ENCODE measurements around the gene HDGF. TPM values are rescaled to one million over a fixed set of nuclear protein-coding genes. Genes with fewer than 3 reads are reported as not detected.

The HDGF gene
- total RNA-seq, 2 experiments from 2014 or later: 232 to 235 TPM

DNA sequence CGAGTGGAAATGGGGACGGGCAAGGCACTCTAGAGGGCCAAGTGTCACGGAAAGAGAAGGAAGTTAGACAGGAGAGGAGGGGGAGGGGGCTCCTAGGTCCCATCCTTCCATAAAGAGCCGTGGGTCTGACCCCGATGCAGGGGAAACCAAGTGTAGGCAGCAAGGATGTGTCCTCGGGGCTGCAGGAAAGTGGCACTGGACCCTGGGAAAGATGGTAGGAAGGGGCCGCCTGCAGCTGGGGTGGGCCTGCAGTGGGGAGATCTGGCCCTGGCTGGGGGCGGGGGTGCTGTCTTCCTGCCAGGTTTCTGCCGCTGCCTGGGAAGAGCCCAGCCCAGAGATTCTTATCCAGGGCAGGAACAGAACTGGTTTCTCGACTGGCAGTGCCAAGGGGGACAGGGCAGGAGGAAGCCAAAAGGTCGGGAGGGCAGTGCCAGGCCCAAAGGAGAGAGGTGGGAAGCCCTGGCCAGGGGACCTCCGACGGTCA lies 59.0 kb downstream of the HDGF start:
- Mint-ChIP-seq H3K36me3 (ENCODE audit: low read depth) (no peaks in the 10 kb centered on the region), H3K4me3 (no peak overlapping the region), H3K9me3 (no peaks in the 10 kb centered on the region), H3K4me1 (ENCODE audit: low read depth) (peaks cover 23% of the 10 kb centered on the region), H3K27ac (no peak overlapping the region), H3K27me3 (peaks cover 60% of the 10 kb centered on the region)
- TF ChIP-seq, protein P1, sequence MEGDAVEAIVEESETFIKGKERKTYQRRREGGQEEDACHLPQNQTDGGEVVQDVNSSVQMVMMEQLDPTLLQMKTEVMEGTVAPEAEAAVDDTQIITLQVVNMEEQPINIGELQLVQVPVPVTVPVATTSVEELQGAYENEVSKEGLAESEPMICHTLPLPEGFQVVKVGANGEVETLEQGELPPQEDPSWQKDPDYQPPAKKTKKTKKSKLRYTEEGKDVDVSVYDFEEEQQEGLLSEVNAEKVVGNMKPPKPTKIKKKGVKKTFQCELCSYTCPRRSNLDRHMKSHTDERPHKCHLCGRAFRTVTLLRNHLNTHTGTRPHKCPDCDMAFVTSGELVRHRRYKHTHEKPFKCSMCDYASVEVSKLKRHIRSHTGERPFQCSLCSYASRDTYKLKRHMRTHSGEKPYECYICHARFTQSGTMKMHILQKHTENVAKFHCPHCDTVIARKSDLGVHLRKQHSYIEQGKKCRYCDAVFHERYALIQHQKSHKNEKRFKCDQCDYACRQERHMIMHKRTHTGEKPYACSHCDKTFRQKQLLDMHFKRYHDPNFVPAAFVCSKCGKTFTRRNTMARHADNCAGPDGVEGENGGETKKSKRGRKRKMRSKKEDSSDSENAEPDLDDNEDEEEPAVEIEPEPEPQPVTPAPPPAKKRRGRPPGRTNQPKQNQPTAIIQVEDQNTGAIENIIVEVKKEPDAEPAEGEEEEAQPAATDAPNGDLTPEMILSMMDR (IDR thresholded peaks at IDR 0.05): no peak
- ChIA-PET POLR2A (interaction anchor here (1.1 to 2.4 kb wide), 3 partner anchors 13 to 33 kb away, joined by 3 to 12 read pairs (median 4); partner anchors contain the start of gene CRABP2), CTCF (interaction anchor here (1.1 to 13.3 kb wide), 7 partner anchors 10 to 199 kb away, joined by 3 to 396 read pairs (median 48); partner anchors contain the start of genes CRABP2, INSRR, ISG20L2 and METTL25B)
- DNase-seq: no peak
- intact Hi-C loops (cut with micrococcal nuclease): no loop called here
- ATAC-seq: no peak

Other genes starting within 250 kb of the HDGF start
- gene IQGAP3, start 179.1 kb downstream of the HDGF start, total RNA-seq: 10 to 100 TPM; 14.4 to 14.9 TPM
- gene TTC24, start 172.0 kb downstream of the HDGF start, total RNA-seq: 10 to 100 TPM; 19.8 to 20.2 TPM
- gene NAXE, start 159.9 kb downstream of the HDGF start, total RNA-seq: 10 to 100 TPM; 65.4 to 68.6 TPM
- gene GPATCH4, start 150.2 kb downstream of the HDGF start, total RNA-seq: 10 to 100 TPM; 50.7 to 51.0 TPM
- gene HAPLN2, start 132.3 kb downstream of the HDGF start, total RNA-seq: not detected
- not detected for gene BCAN, start 109.6 kb downstream of the HDGF start, total RNA-seq
- gene NES, start 74.3 kb downstream of the HDGF start, total RNA-seq: not detected
- under 1 TPM; 0.78 to 0.90 TPM for gene CRABP2, start 46.1 kb downstream of the HDGF start, total RNA-seq
- gene METTL25B, start 23.2 kb downstream of the HDGF start, total RNA-seq: 10 to 100 TPM; 32.3 to 32.5 TPM
- 10 to 100 TPM; 40.6 to 44.5 TPM for gene ISG20L2, start 22.9 kb downstream of the HDGF start, total RNA-seq
- gene MRPL24, start 10.6 kb downstream of the HDGF start, total RNA-seq: 10 to 100 TPM; 84.2 to 93.6 TPM
- 10 to 100 TPM; 69.8 to 70.6 TPM for gene PRCC, start 15.9 kb upstream of the HDGF start, total RNA-seq
- gene SH2D2A, start 65.2 kb upstream of the HDGF start, total RNA-seq: 100 to 1,000 TPM; 297 to 315 TPM
- under 1 TPM; 0.47 to 0.54 TPM for gene INSRR, start 107.4 kb upstream of the HDGF start, total RNA-seq
- 10 to 100 TPM; 23.5 to 25.9 TPM for gene NTRK1, start 109.2 kb upstream of the HDGF start, total RNA-seq
- gene PEAR1, start 142.0 kb upstream of the HDGF start, total RNA-seq: under 1 TPM in 1 of 2 experiments, not detected in 1; 0.07 TPM
- not detected for gene LRRC71, start 169.0 kb upstream of the HDGF start, total RNA-seq

Data from activated CD8-positive, alpha-beta T cell treated with anti-CD3 and anti-CD28 coated beads for 36 hours (primary cell).